Spinal cord (tissue), 10 donors: ENCODE results near the gene ROCK1. TPM values are rescaled to one million over a fixed set of nuclear protein-coding genes. Genes with fewer than 3 reads are reported as not detected.
"Not testable (repeated sequence)": the region's sequence is repeated elsewhere in the genome, so short reads cannot be mapped to it uniquely, and the experiment has no call there.

ENCODE experiments used
- DNase-seq, 6 donors: peaks; one replicate each; pipeline versions ENCODE4 v3.0.0 to v3.0.0-alpha.2; 2013 to 2015; ENCODE audit warnings: low spot score in 6 of 6, low read depth in 4 of 6
- H3K27ac ChIP-seq: one replicate; pipeline ENCODE4 v1.5.1; 2013; ENCODE audit warnings: low read depth, low read length, control low read depth
- H3K27me3 ChIP-seq: one replicate; pipeline ENCODE4 v1.6.1; 2013; ENCODE audit warnings: low read length; ENCODE audit not compliant: control insufficient read depth, insufficient read depth
- H3K36me3 ChIP-seq: one replicate; pipeline ENCODE4 v1.6.1; 2013; ENCODE audit warnings: low read length; ENCODE audit not compliant: control insufficient read depth, insufficient read depth
- H3K4me1 ChIP-seq: one replicate; pipeline ENCODE4 v1.6.1; 2013; ENCODE audit warnings: low read length; ENCODE audit not compliant: control insufficient read depth, insufficient read depth
- H3K4me3 ChIP-seq: one replicate; pipeline ENCODE4 v1.5.1; 2013; ENCODE audit warnings: low read depth, low read length, control low read depth
- H3K9me3 ChIP-seq: one replicate; pipeline ENCODE4 v1.6.1; 2013; ENCODE audit warnings: low read length; ENCODE audit not compliant: control insufficient read depth, insufficient read depth
- WGBS: methylation state at CpG from one replicate; pipeline ENCODE4 v1.1.5; 2013; ENCODE audit warnings: missing lambda C conversion rate; ENCODE audit not compliant: insufficient coverage; 5-methylcytosine and 5-hydroxymethylcytosine counted together
- long read RNA-seq, 4 donors: transcript quantifications; one replicate each; lab custom pipeline, GENCODE V29; 2026
- polyA plus RNA-seq, 2 donors: library from polyadenylated mRNA; unstranded; fragments of 120-200 nt; gene quantifications; one replicate each; pipeline ENCODE4 v1.2.1, GENCODE V29; 2013; ENCODE audit not compliant: insufficient read length in 2 of 2
- total RNA-seq, 2 donors: library from RNA; depleted of rRNA in 1 of 2; stranded (reverse); fragments of 120-200 nt in 1 of 2; fragments of >200 nt in 1 of 2; gene quantifications; one replicate each; pipeline versions ENCODE4 v1.2.3 to v1.2.4, GENCODE V29; 2013 to 2014
- donor health status: healthy.

ROCK1 gene
- 10 to 100 TPM; 33.8 to 56.1 TPM for total RNA-seq
- polyA plus RNA-seq = 10 to 100 TPM; 31.0 to 34.5 TPM
- long read RNA-seq, donor 1, partial matches to known transcripts = 26 of 27 reads
- long read RNA-seq, donor 1, other reads (novel, unspliced or antisense) = 0 of 27 reads
- long read RNA-seq, donor 2 = 0 reads
- long read RNA-seq, donor 3 = 0 reads
- long read RNA-seq, donor 4, partial matches to known transcripts = 0 of 1 reads
- long read RNA-seq, donor 4, other reads (novel, unspliced or antisense) = 0 of 1 reads

DNA sequence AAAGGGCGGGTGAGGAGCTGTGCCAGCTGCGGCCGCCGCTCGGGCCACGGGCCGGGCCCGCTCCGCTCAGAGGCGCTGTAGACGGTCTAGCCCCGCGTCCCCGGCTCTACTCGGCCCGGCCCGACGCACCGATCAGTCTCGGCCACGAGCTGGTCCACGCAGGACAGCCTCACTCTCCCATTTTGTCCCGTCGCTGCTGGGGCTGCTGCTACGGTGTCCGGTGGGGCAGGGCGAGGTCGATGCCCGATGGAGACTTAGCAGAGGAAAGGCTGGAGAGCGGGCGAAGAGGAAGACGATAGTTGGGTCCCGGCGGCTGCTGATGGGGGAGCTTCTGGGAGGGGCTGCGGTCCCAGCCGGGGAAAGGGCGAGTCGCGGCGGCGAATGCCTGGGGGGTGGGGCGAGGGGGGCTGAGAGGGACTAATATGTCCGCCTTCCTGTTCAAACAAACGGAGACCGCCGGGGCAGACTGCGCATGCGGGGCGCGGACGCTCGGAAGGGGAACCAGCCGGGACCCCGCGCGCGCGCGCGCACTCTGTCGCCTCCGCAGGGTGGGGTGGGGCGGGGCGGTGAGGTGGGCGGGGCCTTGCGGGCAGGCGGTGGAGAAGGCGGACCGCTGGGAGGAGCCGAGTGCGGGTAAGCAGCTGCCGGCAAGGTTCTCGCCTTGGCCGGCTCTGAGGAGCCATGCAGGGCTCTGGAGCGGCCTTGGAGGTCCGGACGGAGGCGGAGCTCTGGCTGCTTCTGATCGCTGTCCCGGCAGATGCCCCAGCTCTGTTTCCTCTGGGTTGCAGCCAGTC is at the start of gene ROCK1:
Gene ROCK1, minus strand, starts transcription at position 468 of the 794 bp plus-strand sequence. CDS start 903 bp downstream, outside the sequence.
- WGBS = 0% methylated on average over 67 of the region's 80 CpGs
- H3K27me3 ChIP-seq = no peaks in the 10 kb centered on the region
- H3K4me3 ChIP-seq = peak within 1 kb of the TSS; percentile 82
- H3K4me1 ChIP-seq = peaks cover 10% of the 10 kb centered on the region
- DNase-seq = peak; percentile 87 to 99 (median 93)
- H3K36me3 ChIP-seq = no peaks in the 10 kb centered on the region
- peak within 1 kb of the TSS; percentile 93 for H3K27ac ChIP-seq
- H3K9me3 ChIP-seq = no peaks in the 10 kb centered on the region

DNA sequence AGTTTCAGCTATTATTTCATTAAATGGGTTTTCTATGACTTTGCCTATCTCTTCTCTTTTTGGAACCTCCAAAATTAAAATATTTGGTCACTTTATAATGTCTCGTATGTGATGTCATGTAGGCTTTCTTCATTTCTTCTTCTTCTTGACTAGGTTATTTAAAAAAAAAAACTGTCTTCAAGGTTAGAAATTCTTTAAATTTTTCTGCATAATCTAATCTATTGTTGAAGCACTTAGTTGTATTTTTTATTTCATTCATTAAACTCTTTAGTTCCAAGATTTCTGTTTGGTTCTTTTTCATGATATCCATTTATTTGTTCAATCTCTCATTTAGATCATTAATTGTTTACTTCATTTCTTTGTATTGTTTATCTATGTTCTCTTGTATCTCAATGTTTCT is 43.8 kb upstream of the ROCK1 start:
- Histone ChIP-seq H3K4me3 (no peak overlapping the region), H3K36me3 (no peaks in the 10 kb centered on the region), H3K27me3 (no peaks in the 10 kb centered on the region), H3K4me1 (no peaks in the 10 kb centered on the region), H3K9me3 (no peaks in the 10 kb centered on the region), H3K27ac (no peak overlapping the region)
- DNase-seq = no peak
- WGBS = no CpG with 5 or more reads among the region's 1 CpG

DNA sequence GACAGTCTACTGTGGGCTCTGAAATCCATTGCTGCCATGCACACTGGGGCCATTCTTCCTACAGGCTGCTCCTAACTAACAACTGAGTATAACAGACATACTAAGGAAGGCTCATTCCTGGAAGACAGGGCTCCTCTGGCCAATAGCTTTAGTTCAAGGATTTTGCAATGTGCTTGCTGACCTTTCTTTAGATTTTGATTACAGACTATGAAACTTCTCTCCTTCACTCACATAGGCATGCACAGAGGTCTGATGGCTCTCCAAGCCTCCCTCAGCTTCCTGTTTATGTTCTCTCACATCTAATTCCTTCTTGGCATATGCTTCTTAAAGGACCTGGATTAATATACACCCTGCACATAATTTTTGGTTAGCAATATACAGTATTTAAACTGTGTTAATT is 34.4 kb upstream of the ROCK1 start:
- no peak for DNase-seq
- Histone ChIP-seq H3K4me1 (no peaks in the 10 kb centered on the region), H3K4me3 (no peak overlapping the region), H3K36me3 (no peaks in the 10 kb centered on the region), H3K27me3 (no peaks in the 10 kb centered on the region), H3K27ac (no peak overlapping the region), H3K9me3 (no peaks in the 10 kb centered on the region)

DNA sequence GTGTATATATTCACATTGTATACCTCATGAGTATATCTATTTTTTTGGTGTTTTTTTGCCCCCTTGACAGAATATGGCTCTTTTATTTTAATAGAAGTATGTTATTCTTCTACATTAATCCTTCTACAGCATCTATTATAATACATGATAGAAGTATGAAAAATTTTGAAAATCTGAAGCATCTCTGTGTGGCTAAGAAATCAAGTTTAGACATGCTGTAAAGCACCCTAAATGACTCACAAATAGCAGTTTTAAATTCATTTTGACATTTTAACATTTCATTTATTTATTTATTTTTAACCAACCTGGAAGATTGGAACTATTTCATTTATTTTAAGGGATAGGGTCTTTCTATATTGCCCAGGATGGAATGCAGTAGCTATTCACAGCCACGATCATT is 33.8 kb upstream of the ROCK1 start:
- Histone ChIP-seq H3K4me1 (no peaks in the 10 kb centered on the region), H3K27ac (no peak overlapping the region), H3K9me3 (no peaks in the 10 kb centered on the region), H3K4me3 (no peak overlapping the region), H3K27me3 (no peaks in the 10 kb centered on the region), H3K36me3 (no peaks in the 10 kb centered on the region)
- DNase-seq = no peak
- no CpG with 5 or more reads among the region's 1 CpG for WGBS

DNA sequence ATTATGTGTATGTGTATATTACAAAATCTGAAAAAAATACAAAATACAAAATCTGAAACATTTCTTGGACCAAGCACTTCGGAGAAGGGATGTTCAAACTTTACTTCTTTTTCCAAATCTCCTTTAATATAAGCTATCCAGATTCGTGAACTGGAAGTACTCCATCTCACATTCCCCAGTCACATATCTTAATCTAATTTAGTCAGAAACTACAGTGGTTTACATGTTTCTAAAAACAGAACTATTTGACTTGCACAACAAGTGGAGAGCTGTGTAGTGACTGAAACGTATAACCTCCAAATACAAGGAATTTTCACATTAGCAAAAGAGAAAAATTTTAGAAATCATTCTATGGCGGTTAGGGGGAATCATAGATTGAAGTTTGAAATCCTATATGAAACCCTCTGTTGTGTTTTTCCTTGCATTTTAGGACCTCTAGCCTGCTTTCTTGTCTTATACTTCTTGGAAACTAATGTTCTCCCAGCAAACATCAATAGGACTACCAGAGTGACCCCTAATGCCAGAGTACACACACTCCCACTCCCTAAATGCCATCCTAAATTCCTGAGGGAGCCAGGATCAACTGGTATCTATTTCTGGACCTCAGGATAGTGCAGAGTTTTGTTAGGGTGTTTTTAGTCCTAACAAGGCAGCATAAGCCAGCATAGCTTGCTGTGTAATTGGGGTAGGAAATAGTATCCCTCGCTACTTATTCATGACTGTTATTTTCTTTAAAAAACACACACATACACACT is 30.2 kb upstream of the ROCK1 start:
- Histone ChIP-seq H3K9me3 (peaks cover 2% of the 10 kb centered on the region), H3K27me3 (no peaks in the 10 kb centered on the region), H3K36me3 (no peaks in the 10 kb centered on the region), H3K4me1 (no peaks in the 10 kb centered on the region), H3K27ac (no peak overlapping the region), H3K4me3 (no peak overlapping the region)
- WGBS = no CpG with 5 or more reads among the region's 5 CpGs
- no peak for DNase-seq

DNA sequence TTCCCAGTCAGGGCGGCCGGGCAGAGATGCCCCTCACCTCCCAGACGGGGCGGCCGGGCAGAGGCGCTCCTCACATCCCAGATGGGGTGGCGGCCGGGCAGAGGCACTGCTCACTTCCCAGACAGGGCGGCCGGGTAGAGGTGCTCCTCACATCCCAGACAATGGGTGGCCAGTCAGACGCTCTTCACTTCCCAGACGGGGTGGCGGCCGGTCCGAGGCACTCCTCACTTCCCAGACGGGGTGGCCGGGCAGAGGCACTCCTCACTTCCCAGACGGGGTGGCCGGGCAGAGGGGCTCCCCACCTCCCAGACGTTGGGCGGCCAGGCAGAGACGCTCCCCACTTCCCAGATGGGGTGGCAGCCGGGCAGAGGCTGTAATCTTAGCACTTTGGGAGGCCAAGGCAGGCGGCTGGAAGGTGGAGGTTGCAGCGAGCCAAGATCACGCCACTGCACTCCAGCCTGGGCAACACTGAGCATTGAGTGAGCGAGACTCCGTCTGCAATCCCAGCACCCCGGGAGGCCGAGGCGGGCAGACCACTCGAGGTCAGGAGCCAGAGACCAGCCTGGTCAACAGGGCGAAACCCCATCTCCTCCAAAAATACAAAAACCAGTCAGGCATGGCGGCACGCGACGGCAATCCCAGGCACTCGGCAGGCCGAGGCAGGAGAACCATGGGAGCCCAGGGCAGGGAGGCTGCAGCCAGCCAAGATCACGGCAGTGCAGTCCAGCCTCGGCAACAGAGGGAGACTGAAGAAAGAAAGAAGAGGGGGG is 26.3 kb upstream of the ROCK1 start:
- H3K4me3 ChIP-seq, H3K36me3 ChIP-seq: not testable (repeated sequence)
- 92% methylated on average over 20 of the region's 41 CpGs for WGBS

DNA sequence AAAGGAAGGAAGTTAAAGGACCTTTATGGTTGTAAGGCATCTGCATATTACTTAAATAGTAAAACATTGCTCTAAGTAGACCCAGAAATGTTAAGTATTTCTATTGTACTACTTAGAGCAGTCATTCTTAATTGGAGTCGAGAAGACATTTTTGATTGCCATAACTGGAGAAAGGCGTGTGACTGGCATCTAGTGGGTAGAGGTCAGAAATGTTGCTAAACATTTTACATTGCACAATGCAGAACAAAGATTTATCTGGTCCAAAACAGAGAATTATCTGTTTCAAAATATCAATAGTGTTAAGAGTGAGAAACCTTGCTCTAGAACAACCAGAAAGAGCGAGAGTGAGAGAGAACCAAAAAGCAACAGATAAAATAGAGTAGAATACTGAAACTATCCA is 23.3 kb upstream of the ROCK1 start:
- no peak overlapping the region for H3K27ac ChIP-seq
- H3K27me3 ChIP-seq = no peaks in the 10 kb centered on the region
- H3K4me1 ChIP-seq = no peaks in the 10 kb centered on the region
- DNase-seq = no peak
- H3K36me3 ChIP-seq = no peaks in the 10 kb centered on the region
- WGBS = no CpG with 5 or more reads among the region's 3 CpGs
- H3K9me3 ChIP-seq = peaks cover 2% of the 10 kb centered on the region
- no peak overlapping the region for H3K4me3 ChIP-seq

More for the DNA sequence above, 26.3 kb upstream of the ROCK1 start:
- not testable (repeated sequence) for H3K4me1 ChIP-seq, DNase-seq, H3K27ac ChIP-seq, H3K9me3 ChIP-seq, H3K27me3 ChIP-seq

DNA sequence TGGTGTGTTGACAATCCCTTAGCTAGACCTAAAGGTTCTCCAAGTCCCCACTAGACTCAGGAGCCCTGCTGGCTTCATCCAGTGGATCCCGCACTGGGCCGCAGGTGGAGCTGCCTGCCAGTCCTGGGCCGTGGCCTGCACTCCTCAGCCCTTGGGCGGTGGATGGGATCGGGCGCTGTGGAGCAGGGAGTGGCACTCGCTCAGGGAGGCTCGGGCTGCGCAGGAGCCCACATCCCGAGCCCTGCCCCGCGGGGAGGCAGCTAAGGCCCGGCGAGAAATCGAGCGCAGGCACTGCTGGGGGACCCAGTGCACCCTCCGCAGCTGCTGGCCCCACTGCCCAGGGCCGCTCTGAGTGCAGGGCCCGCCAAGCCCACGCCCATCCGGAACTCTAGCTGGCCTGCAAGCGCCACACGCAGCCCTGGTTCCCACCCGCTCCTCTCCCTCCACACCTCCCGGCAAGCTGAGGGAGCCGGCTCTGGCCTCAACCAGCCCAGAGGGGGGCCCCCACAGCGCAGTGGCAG is 20.8 kb upstream of the ROCK1 start:
- H3K4me1 ChIP-seq = no peaks in the 10 kb centered on the region
- H3K36me3 ChIP-seq = no peaks in the 10 kb centered on the region
- 90% methylated on average over 27 of the region's 27 CpGs for WGBS

DNA sequence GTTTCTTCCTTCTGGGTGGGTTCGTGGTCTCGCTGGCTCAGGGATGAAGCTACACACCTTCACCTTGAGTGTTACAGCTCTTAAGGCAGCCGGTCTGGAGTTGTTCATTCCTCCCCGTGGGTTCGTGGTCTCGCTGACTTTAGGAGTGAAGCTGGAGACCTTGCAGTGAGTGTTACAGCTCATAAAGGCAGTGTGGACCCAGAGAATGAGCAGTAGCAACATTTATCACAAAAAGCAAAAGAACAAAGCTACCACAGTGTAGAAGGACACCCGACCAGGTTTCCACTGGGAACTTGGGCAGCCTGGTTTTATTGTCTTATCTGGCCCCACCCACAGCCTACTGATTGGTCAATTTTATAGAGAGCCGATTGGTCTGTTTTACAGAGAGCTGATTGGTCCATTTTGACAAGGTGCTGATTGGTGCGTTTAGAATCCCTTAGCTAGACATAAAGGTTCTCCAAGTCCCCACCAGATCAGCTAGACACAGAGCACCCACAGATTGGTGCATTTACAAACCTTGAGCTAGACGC is 20.1 kb upstream of the ROCK1 start:
- no peak for DNase-seq
- H3K27ac ChIP-seq = no peak overlapping the region
- no peaks in the 10 kb centered on the region for H3K4me1 ChIP-seq
- H3K4me3 ChIP-seq = no peak overlapping the region
- no peaks in the 10 kb centered on the region for H3K9me3 ChIP-seq
- H3K36me3 ChIP-seq = no peaks in the 10 kb centered on the region
- H3K27me3 ChIP-seq = no peaks in the 10 kb centered on the region
- WGBS = 100% methylated on average over 9 of the region's 10 CpGs

More for the DNA sequence above, 20.8 kb upstream of the ROCK1 start:
- DNase-seq = no peak
- Histone ChIP-seq H3K9me3 (no peaks in the 10 kb centered on the region), H3K27me3 (no peaks in the 10 kb centered on the region), H3K27ac (no peak overlapping the region), H3K4me3 (no peak overlapping the region)
